IMR-90 (cell line): ENCODE data around the gene THEM4. TPM values are rescaled to one million over a fixed set of nuclear protein-coding genes. Genes with fewer than 3 reads are reported as not detected.
A peak's percentile ranks its signal among the peaks of the same experiment; 100 is the strongest.

ENCODE experiments used
- ATAC-seq: fragments of 200-7000 bp; cut with Tn5 transposase; 2 replicates; pipeline ENCODE4 v1.9.1; 2020; ENCODE audit warnings: low read depth, mild to moderate bottlenecking, moderate library complexity
- BruUV-seq: library from RNA; stranded (reverse); fragments of 400-500 nt; replicated peaks from 2 replicates; lab custom pipeline; 2021; lab: Mats Ljungman, UMichigan
- CTCF ChIA-PET: fragments of 300-600 bp; formaldehyde crosslinking; extraction: SDS; loops from one replicate; lab custom pipeline; 2021; ENCODE audit warnings: antibody characterized with exemption; lab: Yijun Ruan, JAX
- POLR2A ChIA-PET: fragments of 300-600 bp; sonication (Branson Sonifier 250); formaldehyde crosslinking; loops from one replicate; lab custom pipeline; 2022; ENCODE audit warnings: antibody characterized with exemption; ENCODE audit not compliant: unreplicated experiment; lab: Charles Lee
- DNase-seq: peaks from one replicate; pipeline ENCODE4 v3.0.0; 2013
- H2AFZ ChIP-seq: replicated peaks from 2 replicates; pipeline ENCODE3; 2013; ENCODE audit warnings: low read length, mild to moderate bottlenecking; ENCODE audit not compliant: poor library complexity
- H2AK5ac ChIP-seq: 2 replicates; pipeline ENCODE4 v1.6.1; 2013; ENCODE audit warnings: low read depth, low read length, inconsistent platforms
- H2AK9ac ChIP-seq: replicated peaks from 2 replicates; pipeline ENCODE3; 2013; ENCODE audit warnings: mild to moderate bottlenecking, low read depth, low read length, moderate library complexity; ENCODE audit not compliant: poor library complexity
- H2BK120ac ChIP-seq: 2 replicates; pipeline ENCODE4 v1.6.1; 2013; ENCODE audit warnings: low read depth, low read length, inconsistent platforms
- H2BK15ac ChIP-seq: 3 replicates; pipeline ENCODE4 v1.6.1; 2013; ENCODE audit warnings: low read depth, low read length, inconsistent platforms
- H2BK20ac ChIP-seq: 2 replicates; pipeline ENCODE4 v1.6.1; 2013; ENCODE audit warnings: low read depth, mild to moderate bottlenecking, inconsistent platforms, low read length, moderate library complexity
- H2BK5ac ChIP-seq: 2 replicates; pipeline ENCODE4 v1.6.1; 2013; ENCODE audit warnings: mild to moderate bottlenecking, low read depth, low read length, inconsistent platforms; ENCODE audit not compliant: poor library complexity, severe bottlenecking
- H3K14ac ChIP-seq: replicated peaks from 2 replicates; pipeline ENCODE4 v1.6.1; 2013; ENCODE audit warnings: low read depth, low read length, inconsistent platforms
- H3K18ac ChIP-seq: 2 replicates; pipeline ENCODE4 v1.6.1; 2013; ENCODE audit warnings: low read depth, low read length, control low read depth
- H3K23ac ChIP-seq: 2 replicates; pipeline ENCODE4 v1.6.1; 2013; ENCODE audit warnings: low read depth, low read length, inconsistent platforms
- H3K27ac ChIP-seq: 2 replicates; pipeline ENCODE4 v1.5.1; 2013; ENCODE audit warnings: mild to moderate bottlenecking, control low read depth, low read length; ENCODE audit not compliant: insufficient read depth
- H3K27me3 ChIP-seq: 2 replicates; pipeline ENCODE4 v1.6.1; 2013; ENCODE audit warnings: low read length; ENCODE audit not compliant: control insufficient read depth, insufficient read depth
- H3K36me3 ChIP-seq: 2 replicates; pipeline ENCODE4 v1.6.1; 2013; ENCODE audit warnings: low read length, mixed read lengths; ENCODE audit not compliant: control insufficient read depth, insufficient read depth
- H3K4ac ChIP-seq: 2 replicates; pipeline ENCODE4 v1.6.1; 2013; ENCODE audit warnings: low read depth, low read length, inconsistent platforms
- H3K4me1 ChIP-seq: 2 replicates; pipeline ENCODE4 v1.6.1; 2013; ENCODE audit warnings: low read length, mixed read lengths; ENCODE audit not compliant: control insufficient read depth, insufficient read depth
- H3K4me2 ChIP-seq: 2 replicates; pipeline ENCODE4 v1.6.1; 2013; ENCODE audit warnings: low read depth, mild to moderate bottlenecking, control low read depth, low read length, moderate library complexity
- H3K4me3 ChIP-seq: 2 replicates; pipeline ENCODE4 v1.5.1; 2013; ENCODE audit warnings: low read depth, mild to moderate bottlenecking, control low read depth, low read length, moderate library complexity; ENCODE audit not compliant: insufficient read depth
- H3K56ac ChIP-seq: 2 replicates; pipeline ENCODE4 v1.6.1; 2013; ENCODE audit warnings: low read length, inconsistent platforms; ENCODE audit not compliant: insufficient read depth; ENCODE audit errors: extremely low read depth
- H3K79me1 ChIP-seq, 2 experiments: 2 replicates each; pipeline ENCODE4 v1.6.1; 2013; ENCODE audit warnings: low read length in 2 of 2, inconsistent platforms in 1 of 2, low read depth in 1 of 2
- H3K9ac ChIP-seq: 2 replicates; pipeline ENCODE4 v1.6.1; 2013; ENCODE audit warnings: low read depth, low read length, control low read depth
- H3K9me1 ChIP-seq: 2 replicates; pipeline ENCODE4 v1.6.1; 2013; ENCODE audit warnings: low read length, inconsistent platforms; ENCODE audit not compliant: insufficient read depth
- H3K9me3 ChIP-seq: 2 replicates; pipeline ENCODE4 v1.6.1; 2013; ENCODE audit warnings: low read length; ENCODE audit not compliant: control insufficient read depth, insufficient read depth
- H4K20me1 ChIP-seq: 2 replicates; pipeline ENCODE4 v1.6.1; 2013; ENCODE audit warnings: low read length, inconsistent platforms; ENCODE audit not compliant: insufficient read depth
- H4K5ac ChIP-seq: 2 replicates; pipeline ENCODE4 v1.6.1; 2013; ENCODE audit warnings: mild to moderate bottlenecking, low read depth, low read length, control low read depth
- H4K8ac ChIP-seq, 2 experiments: 2 replicates each; pipeline ENCODE4 v1.6.1; 2013; ENCODE audit warnings: low read depth in 2 of 2, low read length in 2 of 2, control low read depth in 1 of 2, inconsistent platforms in 1 of 2
- H4K91ac ChIP-seq: 2 replicates; pipeline ENCODE4 v1.6.1; 2013; ENCODE audit warnings: low read depth, low read length, inconsistent platforms; ENCODE audit not compliant: insufficient read depth
- BHLHE40 ChIP-seq: fragments of 150-350 bp; IDR thresholded peaks from 2 replicates; pipeline ENCODE4 v1.6.1; 2016; ENCODE audit warnings: mild to moderate bottlenecking, low read depth, low read length
- CEBPB ChIP-seq: IDR thresholded peaks from 2 replicates; pipeline ENCODE4 v1.6.1; 2012; ENCODE audit warnings: low read depth, low read length, improper control_type of control experiment
- CHD1 ChIP-seq: IDR thresholded peaks from 2 replicates; pipeline ENCODE4 v1.6.1; 2012; ENCODE audit warnings: low read depth, low read length, improper control_type of control experiment
- CTCF ChIP-seq: conservative IDR thresholded peaks from 2 replicates; pipeline ENCODE4 v1.5.1; 2012; ENCODE audit warnings: mild to moderate bottlenecking, low read depth, low read length, improper control_type of control experiment
- FOS ChIP-seq: fragments of 150-350 bp; IDR thresholded peaks from 2 replicates; pipeline ENCODE4 v1.6.1; 2016; ENCODE audit warnings: low read depth, low read length
- MAFK ChIP-seq: IDR thresholded peaks from 2 replicates; pipeline ENCODE4 v1.6.1; 2012; ENCODE audit warnings: low read depth, low read length, improper control_type of control experiment
- MAZ ChIP-seq: IDR thresholded peaks from 2 replicates; pipeline ENCODE4 v1.6.1; 2012; ENCODE audit warnings: low read depth, mild to moderate bottlenecking, low read length, improper control_type of control experiment, moderate library complexity, borderline replicate concordance
- MXI1 ChIP-seq: IDR thresholded peaks from 2 replicates; pipeline ENCODE4 v1.6.1; 2012; ENCODE audit warnings: low read depth, mild to moderate bottlenecking, low read length, moderate library complexity, borderline replicate concordance
- NFE2L2 ChIP-seq: fragments of 150-350 bp; IDR thresholded peaks from 2 replicates; pipeline ENCODE4 v1.6.1; 2016; ENCODE audit warnings: low read depth, mild to moderate bottlenecking, low read length
- POLR2A ChIP-seq: IDR thresholded peaks from 2 replicates; pipeline ENCODE4 v1.6.1; 2012; ENCODE audit warnings: mild to moderate bottlenecking, low read depth, low read length
- RAD21 ChIP-seq: IDR thresholded peaks from 2 replicates; pipeline ENCODE4 v1.6.1; 2012; ENCODE audit warnings: low read length, improper control_type of control experiment
- WGBS, 2 experiments: methylation state at CpG; one replicate each; pipeline versions ENCODE4 v1.1.5 to v1.1.7; 2013; ENCODE audit warnings: missing lambda C conversion rate in 2 of 2; ENCODE audit not compliant: insufficient read length in 1 of 2; ENCODE audit errors: extremely low coverage in 2 of 2; 5-methylcytosine and 5-hydroxymethylcytosine counted together
- dilution Hi-C: fragments of 300-500 bp; cut with HindIII; formaldehyde crosslinking; loops from one replicate; pipeline ENCODE4 v1.14.3; 2018; ENCODE audit warnings: low sequenced_read_pairs; ENCODE audit not compliant: unreplicated experiment
- in situ Hi-C: fragments of 300-500 bp; cut with MboI; formaldehyde crosslinking; loops from 3 replicates; pipeline ENCODE4 v1.14.3; 2019; ENCODE audit warnings: low sequenced_read_pairs, inconsistent platforms, mixed read lengths
- intact Hi-C: fragments of 100-400 bp; cut with micrococcal nuclease; formaldehyde crosslinking; loops from 2 replicates; pipeline ENCODE4 v1.10.0; 2022
- polyA plus RNA-seq, 3 experiments: library from polyadenylated mRNA; depleted of rRNA; stranded (reverse); fragments of >200 nt; gene quantifications; 2 replicates each; pipeline ENCODE4 v1.2.3, GENCODE V29; 2012; ENCODE audit warnings: low replicate concordance in 1 of 3
- total RNA-seq: library from RNA; depleted of rRNA; stranded (reverse); fragments of >200 nt; gene quantifications from 2 replicates; pipeline ENCODE4 v1.2.3, GENCODE V29; 2012
- TF ChIP-seq, protein P1 (sequence below): fragments of 150-350 bp; IDR thresholded peaks from 2 replicates; pipeline ENCODE4 v1.6.1; 2016; ENCODE audit warnings: low read depth, mild to moderate bottlenecking, low read length, moderate library complexity, borderline replicate concordance

THEM4 gene
- total and polyA plus RNA-seq, 2 of the 4 experiments (the other 2 are of a cell fraction), result 7.3 to 15.7 TPM

DNA sequence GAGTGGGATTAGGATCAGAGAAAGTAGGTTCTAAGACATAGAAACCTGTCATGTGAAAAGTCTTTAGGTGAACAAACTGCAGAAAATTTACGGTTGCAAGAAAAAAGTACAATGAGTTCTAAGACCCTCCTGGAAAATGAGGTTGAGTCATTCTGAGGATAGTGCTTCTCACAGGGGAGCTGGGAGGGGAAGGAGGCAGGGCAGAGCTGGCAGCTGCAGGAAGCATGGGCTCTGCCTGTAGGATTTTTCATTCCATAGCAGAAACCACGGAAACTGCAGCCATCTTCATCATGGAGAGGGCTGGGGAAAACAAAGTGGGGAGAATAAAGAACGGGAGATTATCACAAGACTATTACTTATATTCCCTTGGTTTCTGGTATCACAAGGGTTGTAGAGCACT lies 25.8 kb upstream of the THEM4 start:
- no peak overlapping the region for H4K91ac ChIP-seq
- H2BK120ac ChIP-seq, result no peak overlapping the region
- no peak overlapping the region for H2AFZ ChIP-seq
- no peaks in the 10 kb centered on the region for H3K4me1 ChIP-seq
- in situ Hi-C loops (no loop called here), intact Hi-C loops (loop anchor here (10.0 kb wide), 1 partner anchor 250 kb away; no protein-coding TSS in a partner anchor), dilution Hi-C loops (no loop called here)
- H2AK5ac ChIP-seq, result no peak overlapping the region
- no CpG with 5 or more reads among the region's 3 CpGs for WGBS, 2 experiments
- no peak overlapping the region for H3K23ac ChIP-seq
- H3K27me3 ChIP-seq, result peaks cover 7% of the 10 kb centered on the region
- H3K4me2 ChIP-seq, result no peak overlapping the region
- H2AK9ac ChIP-seq, result no peak overlapping the region
- no peaks in the 10 kb centered on the region for H4K20me1 ChIP-seq
- no peaks in the 10 kb centered on the region for H3K79me1 ChIP-seq
- no peak overlapping the region for H3K14ac ChIP-seq
- H3K4me3 ChIP-seq, result no peak overlapping the region
- no peaks in the 10 kb centered on the region for H3K36me3 ChIP-seq
- TF ChIP-seq FOS (no peak), CTCF (no peak), MAFK (no peak), CHD1 (no peak), NFE2L2 (no peak), MAZ (no peak), MXI1 (no peak), CEBPB (no peak), RAD21 (no peak), POLR2A (no peak), BHLHE40 (no peak)
- TF ChIP-seq, protein P1, sequence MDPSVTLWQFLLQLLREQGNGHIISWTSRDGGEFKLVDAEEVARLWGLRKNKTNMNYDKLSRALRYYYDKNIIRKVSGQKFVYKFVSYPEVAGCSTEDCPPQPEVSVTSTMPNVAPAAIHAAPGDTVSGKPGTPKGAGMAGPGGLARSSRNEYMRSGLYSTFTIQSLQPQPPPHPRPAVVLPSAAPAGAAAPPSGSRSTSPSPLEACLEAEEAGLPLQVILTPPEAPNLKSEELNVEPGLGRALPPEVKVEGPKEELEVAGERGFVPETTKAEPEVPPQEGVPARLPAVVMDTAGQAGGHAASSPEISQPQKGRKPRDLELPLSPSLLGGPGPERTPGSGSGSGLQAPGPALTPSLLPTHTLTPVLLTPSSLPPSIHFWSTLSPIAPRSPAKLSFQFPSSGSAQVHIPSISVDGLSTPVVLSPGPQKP, result no peak
- no peaks in the 10 kb centered on the region for H3K9me1 ChIP-seq
- H3K9me3 ChIP-seq, result no peaks in the 10 kb centered on the region
- H4K5ac ChIP-seq, result no peak overlapping the region
- peak; percentile 59 for ATAC-seq
- no peak overlapping the region for H3K18ac ChIP-seq
- ChIA-PET POLR2A (interaction anchor here (0.6 kb wide), 1 partner anchor 75 kb away, joined by 3 read pairs; no protein-coding TSS in a partner anchor), CTCF (interaction anchor here (0.6 to 4.0 kb wide), 9 partner anchors 33 to 447 kb away, joined by 3 to 25 read pairs (median 3); no protein-coding TSS in a partner anchor)
- H2BK5ac ChIP-seq, result no peak overlapping the region
- no TSS peak for BruUV-seq
- no peak overlapping the region for H2BK15ac ChIP-seq
- H3K56ac ChIP-seq, result no peak overlapping the region
- H4K8ac ChIP-seq, result no peak overlapping the region
- peak; percentile 41 for DNase-seq
- no peak overlapping the region for H3K4ac ChIP-seq
- no peak overlapping the region for H3K27ac ChIP-seq
- no peak overlapping the region for H2BK20ac ChIP-seq
- no peak overlapping the region for H3K9ac ChIP-seq
